OCI-LY1 (cell line): Measurements from ENCODE around the gene CCNL2.

Experiments used
- CTCF ChIP-seq: fragments of 200-600 bp; sonication (generic), shearing (Covaris generic); IDR thresholded peaks from 2 replicates; pipeline ENCODE4 v1.5.1; 2017; ENCODE audit warnings: mild to moderate bottlenecking, antibody characterized with exemption, low read length, moderate library complexity, mixed read lengths
- EZH2 ChIP-seq: fragments of 200-600 bp; sonication (generic), shearing (Covaris generic); IDR thresholded peaks from 2 replicates; pipeline ENCODE4 v1.8.0; 2017; ENCODE audit warnings: borderline replicate concordance, mixed run types, mild to moderate bottlenecking, antibody characterized with exemption, low read length, moderate library complexity, mixed read lengths

GRCh38 chr1:1345384-1345783 is 53.8 kb downstream of the CCNL2 start:
- TF ChIP-seq CTCF (no peak), EZH2 (no peak)
